Measurements from ENCODE around the gene COL15A1. TPM values are rescaled to one million over a fixed set of nuclear protein-coding genes. Genes with fewer than 3 reads are reported as not detected.
A peak's percentile ranks its signal among the peaks of the same experiment; 100 is the strongest.

The COL15A1 gene
- total RNA-seq, 2 donors from 2014 or later = not detected

DNA sequence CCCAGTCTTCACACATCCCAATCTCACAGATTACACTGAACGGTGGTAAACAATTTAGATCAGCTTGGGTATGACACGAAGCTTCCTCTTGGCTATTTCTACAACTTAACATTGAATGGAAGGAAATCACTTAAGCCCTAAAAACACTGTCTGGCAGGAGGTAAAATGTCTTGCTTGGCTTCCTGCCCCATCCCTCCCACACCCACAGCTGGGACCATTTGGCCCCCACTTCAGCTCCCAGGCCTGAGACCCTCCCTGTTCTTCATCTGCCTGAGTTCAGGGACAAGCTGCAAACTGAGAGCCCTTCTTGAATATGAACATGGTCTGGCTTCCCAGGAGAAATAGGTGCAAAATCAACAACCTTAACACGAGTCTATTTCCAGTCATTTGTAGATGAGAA lies 3.4 kb upstream of the COL15A1 start:
- ATAC-seq (no peak), DNase-seq (no peak)
- H3K4me1 Mint-ChIP-seq = peaks cover 14% of the 10 kb centered on the region
- no peak overlapping the region for H3K4me3 Mint-ChIP-seq
- no peak overlapping the region for H3K27ac Mint-ChIP-seq
- H3K9me3 ChIP-seq (ENCODE audit: control insufficient read depth, low read length, poor library complexity, severe bottlenecking) = no peaks in the 10 kb centered on the region
- peaks cover 94% of the 10 kb centered on the region for H3K27me3 Mint-ChIP-seq
- H3K36me3 Mint-ChIP-seq (ENCODE audit: low read depth) = no peaks in the 10 kb centered on the region

DNA sequence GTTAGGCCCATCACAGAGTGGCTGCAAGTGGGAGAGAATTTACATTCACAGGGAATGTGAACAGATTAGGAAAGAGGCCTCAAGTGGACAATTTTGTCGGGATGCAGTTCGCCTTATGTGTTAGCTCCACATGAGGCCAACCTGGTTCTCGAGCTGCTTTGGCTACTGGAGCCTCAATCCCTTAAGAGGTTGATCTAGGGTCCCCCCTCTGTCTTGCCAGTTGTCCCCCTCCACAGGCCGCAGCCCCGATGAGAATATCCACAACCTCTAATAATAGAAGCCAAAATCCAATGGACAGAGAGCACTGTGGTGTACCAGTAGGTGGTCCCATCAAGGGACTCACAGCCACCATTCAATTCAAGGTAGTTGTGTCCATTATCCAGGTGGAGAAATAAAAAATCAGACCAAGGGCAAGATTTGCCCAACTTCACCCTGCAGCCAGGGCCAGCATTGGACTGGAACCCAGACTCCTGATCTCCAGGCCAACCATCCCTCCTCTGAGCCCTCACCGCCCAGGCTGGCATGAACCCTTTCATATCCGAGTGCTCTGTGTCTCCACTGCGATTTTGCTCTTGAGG lies 1.7 kb upstream of the COL15A1 start:
- Mint-ChIP-seq H3K4me1 (peaks cover 14% of the 10 kb centered on the region), H3K4me3 (no peak overlapping the region), H3K27ac (no peak overlapping the region), H3K27me3 (peaks cover 90% of the 10 kb centered on the region), H3K36me3 (ENCODE audit: low read depth) (no peaks in the 10 kb centered on the region)
- no peaks in the 10 kb centered on the region for H3K9me3 ChIP-seq (ENCODE audit: control insufficient read depth, low read length, poor library complexity, severe bottlenecking)
- no peak for ATAC-seq
- DNase-seq = no peak

DNA sequence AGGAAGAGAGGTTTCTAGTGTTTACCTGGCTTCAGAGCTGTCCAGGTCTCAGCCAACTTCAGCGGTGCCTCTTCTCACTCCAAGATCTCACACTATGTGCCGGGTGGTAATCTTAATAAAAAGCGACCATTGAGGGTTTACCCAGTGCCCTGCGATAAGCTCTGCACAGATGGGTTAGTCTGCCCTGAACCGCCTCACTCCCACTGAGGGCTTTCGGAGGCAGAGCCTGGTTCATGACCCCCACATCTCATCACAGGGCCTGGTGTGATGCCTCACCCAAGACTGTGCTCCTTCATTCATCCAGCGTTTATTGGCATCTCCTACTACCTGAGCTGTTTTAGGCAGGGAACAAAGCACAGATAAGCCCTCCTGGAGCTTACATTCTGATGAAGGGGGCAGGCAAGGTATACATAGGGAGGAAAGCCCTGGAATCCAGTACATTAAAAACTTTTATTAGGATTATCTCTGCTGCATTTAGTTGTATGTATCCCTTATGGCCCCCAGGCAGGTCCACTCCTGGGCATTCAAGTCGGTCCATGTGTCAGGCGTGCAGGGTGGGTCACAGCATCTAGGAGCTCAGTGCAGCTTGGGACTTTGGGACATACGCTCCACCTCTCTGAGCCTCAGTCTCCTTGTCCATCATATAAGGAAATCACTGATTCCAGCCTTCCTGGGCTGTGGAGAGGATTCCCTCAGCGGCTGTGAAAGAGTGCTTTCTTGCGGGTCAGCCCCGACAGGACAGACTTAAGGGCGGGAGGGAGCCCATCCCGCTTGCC lies 613 bp upstream of the COL15A1 start:
- H3K27me3 Mint-ChIP-seq = peaks cover 86% of the 10 kb centered on the region
- peak overlapping the region; percentile 56 for H3K4me3 Mint-ChIP-seq
- no peak overlapping the region for H3K27ac Mint-ChIP-seq
- H3K4me1 Mint-ChIP-seq = peaks cover 14% of the 10 kb centered on the region
- H3K36me3 Mint-ChIP-seq (ENCODE audit: low read depth) = no peaks in the 10 kb centered on the region
- ATAC-seq (no peak), DNase-seq (no peak)
- no peaks in the 10 kb centered on the region for H3K9me3 ChIP-seq (ENCODE audit: control insufficient read depth, low read length, poor library complexity, severe bottlenecking)

DNA sequence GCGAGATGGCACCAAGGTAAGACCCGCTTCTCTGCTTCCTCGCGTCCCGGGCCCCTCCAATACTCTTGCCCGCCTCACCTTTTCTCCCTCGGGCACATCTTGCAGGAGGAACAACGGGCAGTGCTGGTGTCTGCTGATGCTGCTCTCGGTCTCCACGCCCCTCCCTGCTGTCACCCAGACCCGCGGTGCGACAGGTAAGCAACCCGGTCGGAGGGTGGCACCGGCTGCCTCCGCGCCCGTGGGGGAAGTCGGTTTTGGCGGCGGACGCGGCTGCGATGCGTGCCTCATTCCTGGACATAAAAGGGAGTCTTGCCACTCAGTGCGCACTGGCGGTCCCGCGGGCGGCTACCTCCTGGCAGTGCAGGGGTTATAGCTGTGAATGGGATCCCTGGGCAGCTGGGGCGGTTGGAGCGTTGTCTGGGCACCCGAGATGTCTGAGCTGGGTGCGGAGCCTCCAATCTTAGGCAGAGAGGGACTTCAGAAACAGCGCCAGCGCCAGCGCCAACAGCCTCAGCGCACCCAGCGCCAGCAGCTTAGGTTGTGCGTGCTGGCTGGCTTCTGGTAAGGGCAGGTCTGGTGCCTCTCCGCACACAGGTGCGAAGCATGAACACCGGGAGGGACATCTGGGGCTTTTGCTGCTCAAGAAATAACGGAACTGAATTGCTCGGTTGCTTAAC lies 488 bp downstream of the COL15A1 start:
- no peak for ATAC-seq

GRCh38 chr9:98944734-98945074 lies 997 bp downstream of the COL15A1 start:
- H3K27me3 Mint-ChIP-seq = peaks cover 80% of the 10 kb centered on the region
- H3K36me3 Mint-ChIP-seq (ENCODE audit: low read depth) = no peaks in the 10 kb centered on the region
- no peaks in the 10 kb centered on the region for H3K9me3 ChIP-seq (ENCODE audit: control insufficient read depth, low read length, poor library complexity, severe bottlenecking)
- peak overlapping the region; percentile 73 for H3K4me3 Mint-ChIP-seq
- no peak for DNase-seq
- H3K4me1 Mint-ChIP-seq = peaks cover 12% of the 10 kb centered on the region
- no peak overlapping the region for H3K27ac Mint-ChIP-seq
- no peak for ATAC-seq

More for the DNA sequence above, 488 bp downstream of the COL15A1 start:
- H3K27ac Mint-ChIP-seq = no peak overlapping the region
- peaks cover 80% of the 10 kb centered on the region for H3K27me3 Mint-ChIP-seq
- DNase-seq = no peak
- H3K9me3 ChIP-seq (ENCODE audit: control insufficient read depth, low read length, poor library complexity, severe bottlenecking) = no peaks in the 10 kb centered on the region
- no peaks in the 10 kb centered on the region for H3K36me3 Mint-ChIP-seq (ENCODE audit: low read depth)
- peak overlapping the region; percentile 73 for H3K4me3 Mint-ChIP-seq
- peaks cover 12% of the 10 kb centered on the region for H3K4me1 Mint-ChIP-seq

- ATAC-seq (no peak), DNase-seq (no peak)
- no peak overlapping the region for H3K27ac Mint-ChIP-seq
- H3K4me3 Mint-ChIP-seq = no peak overlapping the region
- peaks cover 48% of the 10 kb centered on the region for H3K27me3 Mint-ChIP-seq
- no peaks in the 10 kb centered on the region for H3K9me3 ChIP-seq (ENCODE audit: control insufficient read depth, low read length, poor library complexity, severe bottlenecking)
- H3K4me1 Mint-ChIP-seq = peaks cover 3% of the 10 kb centered on the region
- no peaks in the 10 kb centered on the region for H3K36me3 Mint-ChIP-seq (ENCODE audit: low read depth)
Observed at GRCh38 chr9:98949565-98949964, 5.9 kb downstream of the COL15A1 start.

DNA sequence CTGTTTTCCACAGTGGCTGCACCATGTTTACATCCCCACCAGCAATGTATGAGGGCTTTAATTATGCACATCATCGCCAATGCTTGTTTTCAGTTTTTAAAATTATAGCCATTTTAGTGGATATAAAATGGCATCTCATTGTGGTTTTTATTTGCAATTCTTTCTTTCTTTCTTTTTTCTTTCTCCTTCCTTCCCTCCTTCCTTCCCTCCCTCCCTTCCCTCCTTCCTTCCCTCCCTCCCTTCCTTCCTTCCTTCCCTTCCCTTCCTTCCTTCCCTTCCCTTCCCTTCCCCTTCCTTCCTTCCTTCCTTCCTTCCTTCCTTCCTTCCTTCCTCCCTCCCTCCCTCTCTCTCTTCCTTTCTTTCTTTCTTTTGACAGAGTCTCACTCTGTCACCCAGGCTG lies 6.6 kb downstream of the COL15A1 start:
- DNase-seq (no peak), ATAC-seq (no peak)
- no peak overlapping the region for H3K4me3 Mint-ChIP-seq
- H3K36me3 Mint-ChIP-seq (ENCODE audit: low read depth) = no peaks in the 10 kb centered on the region
- no peaks in the 10 kb centered on the region for H3K9me3 ChIP-seq (ENCODE audit: control insufficient read depth, low read length, poor library complexity, severe bottlenecking)
- H3K27me3 Mint-ChIP-seq = peaks cover 41% of the 10 kb centered on the region
- H3K27ac Mint-ChIP-seq = no peak overlapping the region
- no peaks in the 10 kb centered on the region for H3K4me1 Mint-ChIP-seq

GRCh38 chr9:98951967-98952366 lies 8.3 kb downstream of the COL15A1 start:
- no peak for ATAC-seq
- H3K36me3 Mint-ChIP-seq (ENCODE audit: low read depth) = no peaks in the 10 kb centered on the region
- H3K9me3 ChIP-seq (ENCODE audit: control insufficient read depth, low read length, poor library complexity, severe bottlenecking) = no peaks in the 10 kb centered on the region
- H3K27ac Mint-ChIP-seq = no peak overlapping the region
- no peaks in the 10 kb centered on the region for H3K4me1 Mint-ChIP-seq
- DNase-seq = no peak
- H3K27me3 Mint-ChIP-seq = peaks cover 30% of the 10 kb centered on the region
- no peak overlapping the region for H3K4me3 Mint-ChIP-seq

DNA sequence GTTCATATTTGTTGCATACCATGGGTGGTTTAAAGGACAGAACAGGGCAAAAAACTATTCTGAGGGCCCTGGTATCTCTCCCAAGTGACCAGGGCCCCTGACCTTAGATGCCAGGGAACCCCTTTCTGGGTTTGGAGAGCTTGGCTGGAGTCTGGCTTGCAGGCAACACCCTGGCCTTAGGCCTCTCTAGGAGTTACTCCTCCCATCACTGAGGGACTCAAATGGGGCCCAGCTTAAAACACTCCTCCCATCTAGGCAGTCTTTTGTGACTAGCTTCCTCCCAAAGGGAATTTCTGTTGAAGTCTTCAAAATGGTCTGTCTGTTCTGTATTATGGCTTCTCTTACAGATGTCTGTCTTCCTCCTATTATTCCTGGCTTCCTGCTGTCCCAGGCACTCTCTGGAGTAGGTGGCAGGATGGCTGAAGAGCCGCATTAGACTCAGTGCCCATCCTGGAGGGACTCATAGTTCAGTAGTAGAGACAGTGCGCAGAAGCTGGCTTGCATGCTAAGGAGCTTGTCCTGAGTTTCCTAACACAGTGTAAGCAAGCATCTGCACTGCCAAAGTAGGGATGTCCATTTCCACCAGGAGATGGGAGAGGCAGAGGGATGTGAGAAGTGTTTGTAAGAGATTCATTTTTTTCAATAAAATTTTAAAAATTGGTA lies 10.0 kb downstream of the COL15A1 start:
- ATAC-seq (no peak), DNase-seq (no peak)
- no peak overlapping the region for H3K27ac Mint-ChIP-seq
- no peaks in the 10 kb centered on the region for H3K36me3 Mint-ChIP-seq (ENCODE audit: low read depth)
- no peaks in the 10 kb centered on the region for H3K4me1 Mint-ChIP-seq
- H3K4me3 Mint-ChIP-seq = no peak overlapping the region
- no peaks in the 10 kb centered on the region for H3K9me3 ChIP-seq (ENCODE audit: control insufficient read depth, low read length, poor library complexity, severe bottlenecking)
- H3K27me3 Mint-ChIP-seq = peaks cover 30% of the 10 kb centered on the region

GRCh38 chr9:98954244-98954610 lies 10.5 kb downstream of the COL15A1 start:
- Mint-ChIP-seq H3K36me3 (ENCODE audit: low read depth) (no peaks in the 10 kb centered on the region), H3K4me1 (no peaks in the 10 kb centered on the region), H3K4me3 (no peak overlapping the region), H3K27me3 (peaks cover 26% of the 10 kb centered on the region), H3K27ac (no peak overlapping the region)
- DNase-seq = no peak
- H3K9me3 ChIP-seq (ENCODE audit: control insufficient read depth, low read length, poor library complexity, severe bottlenecking) = no peaks in the 10 kb centered on the region
- ATAC-seq = no peak

DNA sequence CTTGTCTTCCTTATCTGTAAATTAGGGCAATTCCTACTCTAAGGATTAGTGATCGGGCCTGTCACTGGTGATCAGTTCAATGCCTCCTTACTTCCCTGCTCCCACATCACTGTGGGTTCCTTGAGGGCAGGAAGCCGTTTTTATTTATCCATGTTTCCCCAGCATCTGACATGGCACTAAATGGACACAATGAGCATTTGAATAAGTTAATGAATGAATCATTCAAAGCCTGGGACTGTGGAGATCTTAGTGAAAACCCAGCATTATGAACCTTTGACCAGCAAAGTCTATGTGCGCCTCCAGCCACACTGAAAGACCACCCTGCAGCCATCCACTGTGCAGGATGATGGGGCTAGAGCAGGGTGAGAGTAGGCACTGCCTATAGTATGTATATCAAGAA lies 11.6 kb downstream of the COL15A1 start:
- ATAC-seq = no peak
- H3K4me1 Mint-ChIP-seq = peaks cover 2% of the 10 kb centered on the region
- H3K27me3 Mint-ChIP-seq = peaks cover 31% of the 10 kb centered on the region
- H3K9me3 ChIP-seq (ENCODE audit: control insufficient read depth, low read length, poor library complexity, severe bottlenecking) = no peaks in the 10 kb centered on the region
- H3K4me3 Mint-ChIP-seq = no peak overlapping the region
- no peak overlapping the region for H3K27ac Mint-ChIP-seq
- DNase-seq = no peak
- H3K36me3 Mint-ChIP-seq (ENCODE audit: low read depth) = no peaks in the 10 kb centered on the region

DNA sequence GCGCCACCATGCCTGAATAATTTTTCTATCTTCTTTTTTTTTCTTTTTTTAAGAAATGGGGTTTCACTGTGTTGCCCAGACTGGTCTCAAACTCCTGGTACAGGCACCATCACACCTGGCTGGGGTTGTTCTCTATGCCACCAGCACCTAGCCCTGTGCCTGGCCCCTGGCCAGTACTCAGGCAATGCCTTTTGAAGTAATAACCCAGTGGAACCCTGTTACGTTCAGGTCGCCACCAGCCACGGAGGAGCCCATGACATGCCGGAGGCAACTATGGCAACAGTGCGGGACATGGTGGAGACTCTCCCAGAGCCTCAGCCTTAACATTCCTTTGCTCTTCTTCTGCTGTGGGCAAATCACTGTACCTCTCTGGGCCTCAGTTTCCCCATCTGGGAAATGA lies 14.1 kb downstream of the COL15A1 start:
- no peaks in the 10 kb centered on the region for H3K9me3 ChIP-seq (ENCODE audit: control insufficient read depth, low read length, poor library complexity, severe bottlenecking)
- no peaks in the 10 kb centered on the region for H3K36me3 Mint-ChIP-seq (ENCODE audit: low read depth)
- no peak overlapping the region for H3K4me3 Mint-ChIP-seq
- peaks cover 2% of the 10 kb centered on the region for H3K4me1 Mint-ChIP-seq
- DNase-seq (no peak), ATAC-seq (no peak)
- no peak overlapping the region for H3K27ac Mint-ChIP-seq
- peaks cover 42% of the 10 kb centered on the region for H3K27me3 Mint-ChIP-seq

- peaks cover 2% of the 10 kb centered on the region for H3K4me1 Mint-ChIP-seq
- ATAC-seq (no peak), DNase-seq (no peak)
- H3K4me3 Mint-ChIP-seq = no peak overlapping the region
- H3K9me3 ChIP-seq (ENCODE audit: control insufficient read depth, low read length, poor library complexity, severe bottlenecking) = no peaks in the 10 kb centered on the region
- H3K36me3 Mint-ChIP-seq (ENCODE audit: low read depth) = no peaks in the 10 kb centered on the region
- no peak overlapping the region for H3K27ac Mint-ChIP-seq
- peaks cover 42% of the 10 kb centered on the region for H3K27me3 Mint-ChIP-seq
Observed at GRCh38 chr9:98958271-98958984, 14.7 kb downstream of the COL15A1 start.
